CD4-positive, CD25-positive, alpha-beta regulatory T cell (primary cell): ENCODE measurements around the gene RERE. TPM values are rescaled to one million over a fixed set of nuclear protein-coding genes. Genes with fewer than 3 reads are reported as not detected.

Experiments used
- ATAC-seq, 2 donors: fragments of 150-1000 bp; cut with Tn5 transposase; one replicate each; pipeline ENCODE4 v1.10.0; 2021; ENCODE audit warnings: low read depth in 2 of 2, moderate number of reproducible peaks in 2 of 2, moderate library complexity in 1 of 2
- DNase-seq, 3 donors: peaks; one replicate each; pipeline versions ENCODE4 v3.0.0 to v3.0.0-alpha.2; 2012 to 2022; ENCODE audit warnings: mixed read lengths in 1 of 3
- H3K27ac ChIP-seq: one replicate; pipeline ENCODE4 v1.7.0; 2013; ENCODE audit warnings: mild to moderate bottlenecking, low read length; ENCODE audit not compliant: insufficient read depth, poor library complexity, severe bottlenecking
- H3K27me3 ChIP-seq: one replicate; pipeline ENCODE4 v1.7.0; 2013; ENCODE audit warnings: low read length; ENCODE audit not compliant: control insufficient read depth, insufficient read depth
- H3K36me3 ChIP-seq: one replicate; pipeline ENCODE4 v1.7.0; 2013; ENCODE audit warnings: mild to moderate bottlenecking, low read length, moderate library complexity; ENCODE audit not compliant: control insufficient read depth, insufficient read depth
- H3K4me1 ChIP-seq: 2 replicates; pipeline ENCODE4 v1.7.0; 2013; ENCODE audit warnings: mild to moderate bottlenecking, low read length; ENCODE audit not compliant: insufficient read depth, control insufficient read depth, poor library complexity, severe bottlenecking
- H3K4me3 ChIP-seq: one replicate; pipeline ENCODE4 v1.7.0; 2013; ENCODE audit warnings: low read depth, mild to moderate bottlenecking, low read length, moderate library complexity
- H3K9me3 ChIP-seq, 2 experiments: 1 replicate in 1 of 2; 2 replicates in 1 of 2; pipeline ENCODE4 v1.7.0; 2013; ENCODE audit warnings: low read length in 2 of 2, mild to moderate bottlenecking in 1 of 2, moderate library complexity in 1 of 2; ENCODE audit not compliant: control insufficient read depth in 2 of 2
- H3K27ac Mint-ChIP-seq, 3 donors: one replicate each; pipeline ENCODE4 v1.8.0; 2020 to 2022; ENCODE audit warnings: mild to moderate bottlenecking in 3 of 3, mixed read lengths in 3 of 3, moderate library complexity in 2 of 3
- H3K27me3 Mint-ChIP-seq: one replicate; pipeline ENCODE4 v1.8.0; 2022; ENCODE audit warnings: mild to moderate bottlenecking, mixed read lengths
- H3K36me3 Mint-ChIP-seq: one replicate; pipeline ENCODE4 v1.8.0; 2020; ENCODE audit warnings: mixed read lengths
- H3K4me1 Mint-ChIP-seq, 4 donors: one replicate each; pipeline ENCODE4 v1.8.0; 2020 to 2022; ENCODE audit warnings: mixed read lengths in 4 of 4, mild to moderate bottlenecking in 1 of 4
- H3K4me3 Mint-ChIP-seq, 4 donors: one replicate each; pipeline ENCODE4 v1.8.0; 2020 to 2022; ENCODE audit warnings: mild to moderate bottlenecking in 4 of 4, mixed read lengths in 4 of 4, moderate library complexity in 3 of 4
- H3K9me3 Mint-ChIP-seq, 7 donors: one replicate each; pipeline ENCODE4 v1.8.0; 2020 to 2022; ENCODE audit warnings: mixed read lengths in 7 of 7, mild to moderate bottlenecking in 3 of 7, moderate library complexity in 2 of 7
- polyA plus RNA-seq, 4 donors: library from polyadenylated mRNA; unstranded; fragments of 300-500 nt; fragmentation: Illumina TruSeq; gene quantifications; one replicate each; pipeline ENCODE4 v1.2.3, GENCODE V29; 2021
- total RNA-seq: library from RNA; stranded (reverse); gene quantifications from one replicate; pipeline ENCODE4 v1.2.3, GENCODE V29; 2022

RERE gene
- total and polyA plus RNA-seq, 5 donors from 2014 or later: 3.1 to 127 (median 5.7) TPM

- no peak for ATAC-seq
- peak overlapping the region in 1 of 3 donors; percentile 54 for H3K27ac Mint-ChIP-seq
These were observed 70.9 kb downstream of the RERE start for GRCh38 chr1:8746554-8746953.

GRCh38 chr1:8745749-8746390, 71.6 kb downstream of the RERE start:
- Histone ChIP-seq H3K9me3 (no peaks in the 10 kb centered on the region), H3K4me1 (no peaks in the 10 kb centered on the region), H3K36me3 (no peaks in the 10 kb centered on the region), H3K27ac (no peak overlapping the region), H3K4me3 (no peak overlapping the region), H3K27me3 (no peaks in the 10 kb centered on the region)
- no peak overlapping the region for H3K27ac Mint-ChIP-seq
- DNase-seq: no peak
- H3K4me1 Mint-ChIP-seq: peaks cover 0 to 10% (median 3%) of the 10 kb centered on the region in 4 donors
- H3K27me3 Mint-ChIP-seq: no peaks in the 10 kb centered on the region
- peaks cover 0 to 4% (median 0%) of the 10 kb centered on the region in 7 donors for H3K9me3 Mint-ChIP-seq
- H3K36me3 Mint-ChIP-seq: peaks cover 16% of the 10 kb centered on the region
- H3K4me3 Mint-ChIP-seq: no peak overlapping the region
- no peak for ATAC-seq

More at GRCh38 chr1:8746554-8746953, 70.9 kb downstream of the RERE start:
- Histone ChIP-seq H3K9me3 (no peaks in the 10 kb centered on the region), H3K27me3 (no peaks in the 10 kb centered on the region), H3K4me3 (no peak overlapping the region), H3K4me1 (no peaks in the 10 kb centered on the region), H3K27ac (no peak overlapping the region), H3K36me3 (no peaks in the 10 kb centered on the region)
- H3K9me3 Mint-ChIP-seq: peaks cover 0 to 2% (median 0%) of the 10 kb centered on the region in 7 donors
- H3K4me1 Mint-ChIP-seq: peaks cover 0 to 10% (median 8%) of the 10 kb centered on the region in 4 donors
- peaks cover 10% of the 10 kb centered on the region for H3K36me3 Mint-ChIP-seq
- H3K27me3 Mint-ChIP-seq: no peaks in the 10 kb centered on the region
- DNase-seq: no peak
- no peak overlapping the region for H3K4me3 Mint-ChIP-seq

- H3K4me1 Mint-ChIP-seq: peaks cover 0 to 9% (median 1%) of the 10 kb centered on the region in 4 donors
- DNase-seq (no peak), ATAC-seq (no peak)
- Histone ChIP-seq H3K36me3 (no peaks in the 10 kb centered on the region), H3K4me3 (no peak overlapping the region), H3K4me1 (no peaks in the 10 kb centered on the region), H3K9me3 (no peaks in the 10 kb centered on the region), H3K27ac (no peak overlapping the region), H3K27me3 (no peaks in the 10 kb centered on the region)
- H3K27ac Mint-ChIP-seq: no peak overlapping the region
- peaks cover 16% of the 10 kb centered on the region for H3K36me3 Mint-ChIP-seq
- H3K27me3 Mint-ChIP-seq: no peaks in the 10 kb centered on the region
- H3K4me3 Mint-ChIP-seq: no peak overlapping the region
- peaks cover 0 to 5% (median 0%) of the 10 kb centered on the region in 7 donors for H3K9me3 Mint-ChIP-seq
These were observed 72.1 kb downstream of the RERE start for GRCh38 chr1:8745346-8745745.

- H3K4me1 ChIP-seq: no peaks in the 10 kb centered on the region
- peaks cover 0 to 12% (median 1%) of the 10 kb centered on the region in 4 donors for H3K4me1 Mint-ChIP-seq
- H3K9me3 ChIP-seq: peaks cover 4 to 7% of the 10 kb centered on the region in 2 experiments
- no peaks in the 10 kb centered on the region for H3K27me3 ChIP-seq
- peaks cover 0 to 14% (median 5%) of the 10 kb centered on the region in 7 donors for H3K9me3 Mint-ChIP-seq
- H3K4me3 Mint-ChIP-seq: no peak overlapping the region
- peak overlapping the region in 1 of 3 donors; percentile 67 for H3K27ac Mint-ChIP-seq
- DNase-seq (no peak), ATAC-seq (no peak)
- no peak overlapping the region for H3K27ac ChIP-seq
- H3K36me3 ChIP-seq: no peaks in the 10 kb centered on the region
- H3K27me3 Mint-ChIP-seq: no peaks in the 10 kb centered on the region
- no peak overlapping the region for H3K4me3 ChIP-seq
- H3K36me3 Mint-ChIP-seq: peaks cover 28% of the 10 kb centered on the region
These were observed 75.2 kb downstream of the RERE start for GRCh38 chr1:8742022-8742924.

- Mint-ChIP-seq H3K27me3 (no peaks in the 10 kb centered on the region), H3K9me3 (peaks cover 0 to 14% (median 5%) of the 10 kb centered on the region in 7 donors), H3K4me1 (peaks cover 0 to 10% (median 3%) of the 10 kb centered on the region in 4 donors), H3K27ac (no peak overlapping the region), H3K4me3 (no peak overlapping the region), H3K36me3 (peaks cover 28% of the 10 kb centered on the region)
- Histone ChIP-seq H3K4me1 (no peaks in the 10 kb centered on the region), H3K27me3 (no peaks in the 10 kb centered on the region), H3K4me3 (no peak overlapping the region), H3K9me3 (peaks cover 4 to 7% of the 10 kb centered on the region in 2 experiments), H3K36me3 (no peaks in the 10 kb centered on the region), H3K27ac (no peak overlapping the region)
- DNase-seq (no peak), ATAC-seq (no peak)
These were observed 77.4 kb downstream of the RERE start for GRCh38 chr1:8740034-8740449.

GRCh38 chr1:8739377-8739776, 78.1 kb downstream of the RERE start:
- Mint-ChIP-seq H3K36me3 (peaks cover 28% of the 10 kb centered on the region), H3K9me3 (peaks cover 0 to 14% (median 5%) of the 10 kb centered on the region in 7 donors), H3K4me1 (peaks cover 0 to 8% (median 3%) of the 10 kb centered on the region in 4 donors), H3K27me3 (no peaks in the 10 kb centered on the region), H3K4me3 (no peak overlapping the region), H3K27ac (no peak overlapping the region)
- DNase-seq: no peak
- Histone ChIP-seq H3K27me3 (no peaks in the 10 kb centered on the region), H3K4me3 (no peak overlapping the region), H3K4me1 (no peaks in the 10 kb centered on the region), H3K9me3 (peaks cover 4 to 7% of the 10 kb centered on the region in 2 experiments), H3K27ac (no peak overlapping the region), H3K36me3 (no peaks in the 10 kb centered on the region)
- no peak for ATAC-seq

- Mint-ChIP-seq H3K27ac (no peak overlapping the region), H3K36me3 (peaks cover 28% of the 10 kb centered on the region), H3K9me3 (peaks cover 2 to 14% (median 5%) of the 10 kb centered on the region in 7 donors), H3K27me3 (peaks cover 5% of the 10 kb centered on the region), H3K4me1 (peaks cover 0 to 11% (median 4%) of the 10 kb centered on the region in 4 donors), H3K4me3 (no peak overlapping the region)
- Histone ChIP-seq H3K4me3 (no peak overlapping the region), H3K4me1 (no peaks in the 10 kb centered on the region), H3K36me3 (no peaks in the 10 kb centered on the region), H3K27ac (no peak overlapping the region), H3K27me3 (no peaks in the 10 kb centered on the region), H3K9me3 (peaks cover 4 to 7% of the 10 kb centered on the region in 2 experiments)
- no peak for ATAC-seq
- no peak for DNase-seq
These were observed 80.5 kb downstream of the RERE start for GRCh38 chr1:8736927-8737326.
